Testis (tissue), 2 donors: ENCODE data around the gene MMRN2.

Source experiments
- CTCF ChIP-seq, 3 experiments: fragments of 450-650 bp in 2 of 3; fragments of 200-600 bp in 1 of 3; sonication (generic) in 1 of 3; IDR thresholded peaks; one replicate each; pipeline ENCODE4 v1.5.1; 2016 to 2019; ENCODE audit warnings: antibody characterized with exemption in 3 of 3, mild to moderate bottlenecking in 2 of 3, moderate library complexity in 1 of 3
- POLR2A ChIP-seq: fragments of 450-650 bp; IDR thresholded peaks from one replicate; pipeline ENCODE4 v1.6.1; 2017; ENCODE audit warnings: antibody characterized with exemption, mild to moderate bottlenecking, moderate library complexity

GRCh38 chr10:86981716-86982115 lies 24.3 kb upstream of the MMRN2 start:
- no peak for TF ChIP-seq CTCF (IDR thresholded peaks at IDR 0.05)
- no peak for TF ChIP-seq POLR2A
